ENCODE measurements around the gene SLC23A3. TPM values are rescaled to one million over a fixed set of nuclear protein-coding genes. Genes with fewer than 3 reads are reported as not detected.

Gene SLC23A3
- not detected for total RNA-seq (ENCODE audit: insufficient read depth, low replicate concordance)

DNA sequence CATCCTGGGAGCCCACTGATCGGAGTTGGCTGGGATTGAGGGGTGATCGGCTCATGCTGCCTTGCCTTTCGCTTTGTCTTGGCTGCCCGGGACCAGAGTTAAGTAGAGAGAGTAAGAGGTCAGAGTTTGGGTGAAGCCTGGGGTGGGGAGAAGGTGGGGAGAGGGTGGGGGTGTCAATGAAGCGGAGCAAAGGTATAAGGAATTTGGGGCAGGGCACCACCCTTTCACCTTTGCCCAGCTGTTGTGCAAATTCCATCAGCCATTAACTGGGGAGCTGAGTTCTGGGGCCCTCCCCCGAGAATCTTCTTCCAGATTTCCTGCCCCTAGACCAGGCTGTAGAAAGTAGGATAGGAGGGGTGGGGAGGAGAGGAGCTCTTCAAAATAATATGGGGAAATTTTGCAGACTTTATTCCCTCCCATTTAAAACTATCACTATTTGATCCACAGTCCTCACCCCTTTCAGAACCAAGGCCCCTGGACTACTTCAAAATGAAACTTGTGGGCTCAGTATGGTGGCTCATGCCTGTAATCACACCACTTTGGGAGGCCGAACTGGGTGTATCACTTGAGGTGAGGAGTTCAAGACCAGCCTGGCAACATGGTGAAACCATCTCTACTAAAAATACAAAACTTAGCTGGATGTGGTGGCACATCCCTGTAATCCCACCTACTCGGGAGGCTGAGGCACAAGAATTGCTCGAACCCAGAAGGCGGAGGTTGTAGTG is at the start of gene SLC23A3:
SLC23A3 (minus strand) TSS at position 100 of the 725 bp plus-strand sequence; CDS start at position 55, 45 bp downstream.
- no peak for DNase-seq (ENCODE audit: low spot score)

DNA sequence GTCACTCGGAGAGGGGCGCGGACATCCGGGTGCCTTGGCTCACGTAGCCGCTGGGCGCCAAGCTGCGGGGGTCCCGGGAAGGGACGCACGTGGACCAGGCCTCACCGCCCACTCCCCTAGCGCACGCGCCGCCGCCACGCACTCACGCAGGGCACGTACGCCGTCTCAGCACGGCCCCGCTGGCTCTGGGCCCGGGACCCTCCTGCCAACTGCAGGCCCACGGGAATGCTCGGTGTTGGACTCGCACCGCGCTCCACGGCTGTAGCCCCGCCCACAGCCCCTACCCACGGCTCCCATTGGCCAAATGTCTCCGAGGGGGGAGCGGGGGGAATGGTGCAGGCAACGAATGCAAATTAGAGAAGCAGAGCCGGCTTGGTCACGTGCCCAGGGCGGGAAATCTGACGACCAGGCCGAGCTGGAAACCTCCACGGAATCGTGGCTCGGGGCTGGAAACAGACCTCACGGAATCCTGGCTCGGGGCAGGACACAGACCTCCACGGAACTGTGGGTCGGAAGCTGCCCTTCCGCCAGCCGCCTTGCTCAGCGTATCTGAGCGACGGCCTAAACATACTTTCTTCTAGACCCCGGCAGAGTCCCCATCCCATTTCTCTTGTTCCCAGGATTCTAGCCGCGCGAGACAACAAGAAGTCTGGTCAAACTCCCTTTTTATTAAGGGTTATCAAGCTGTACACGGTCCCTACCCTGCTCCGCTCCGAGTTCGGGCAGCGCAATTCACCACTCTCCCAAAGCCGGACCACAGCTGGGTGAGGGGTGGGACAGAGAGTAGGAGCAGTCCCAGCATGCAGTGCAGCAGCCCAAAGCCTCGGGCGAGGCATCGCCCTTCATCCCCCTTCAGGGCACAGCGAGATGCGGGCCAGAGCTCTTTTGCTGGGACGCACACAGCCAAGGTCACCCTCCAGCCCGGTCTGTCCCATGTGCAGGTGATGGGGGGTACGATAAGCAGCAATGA is 49.2 kb upstream of the SLC23A3 start, which contains the start of gene ABCB6:
ABCB6 (minus strand) TSS at position 227 of the 970 bp plus-strand sequence. CDS start 285 bp downstream, outside the sequence.
- peak; percentile 99 for DNase-seq (ENCODE audit: low spot score)

DNA sequence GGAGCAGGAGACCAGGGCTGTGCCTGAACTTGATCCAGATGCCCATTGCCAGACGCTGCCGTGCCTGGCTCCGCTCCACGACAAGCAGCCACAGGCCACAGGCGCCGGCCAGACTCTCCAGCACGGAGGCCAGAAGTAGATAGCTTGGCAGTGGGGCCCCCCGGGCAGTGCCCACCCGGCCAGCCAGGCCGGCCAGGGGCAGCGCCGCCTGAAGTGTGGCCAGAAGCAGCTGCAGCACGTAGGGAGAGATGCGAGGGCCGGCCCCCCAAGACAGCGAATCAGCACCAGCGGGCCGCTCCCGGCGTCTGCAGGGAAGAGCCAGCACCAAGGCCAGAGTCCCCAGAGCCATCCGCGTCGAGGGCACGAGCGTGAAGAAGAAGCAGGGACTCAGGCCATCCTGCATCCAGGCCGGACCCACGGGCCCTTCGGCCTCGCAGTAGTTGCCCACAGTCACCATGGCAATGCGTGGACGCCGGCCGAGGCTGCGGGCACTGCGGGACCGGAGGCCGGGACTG is 48.4 kb upstream of the SLC23A3 start:
- DNase-seq (ENCODE audit: low spot score), result peak; percentile 80

DNA sequence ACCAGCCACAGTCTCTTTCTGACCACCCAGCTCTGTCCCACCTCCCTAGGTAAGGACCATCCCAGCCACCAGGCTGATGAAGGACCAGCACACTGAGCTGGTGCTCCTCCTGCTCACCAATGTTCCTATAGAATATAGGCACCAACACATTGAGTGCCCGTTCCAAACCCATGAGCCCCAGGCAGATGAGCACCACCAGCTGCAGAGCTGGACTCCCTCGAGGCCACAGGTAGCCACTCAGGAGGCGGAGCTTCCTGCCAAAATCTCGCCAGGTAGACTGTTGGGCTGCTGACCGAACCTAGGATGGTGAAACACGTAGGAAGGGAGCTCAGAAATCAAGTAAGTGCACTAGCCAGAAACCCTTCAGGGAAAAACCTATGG is 46.7 kb upstream of the SLC23A3 start:
- DNase-seq (ENCODE audit: low spot score), result no peak

DNA sequence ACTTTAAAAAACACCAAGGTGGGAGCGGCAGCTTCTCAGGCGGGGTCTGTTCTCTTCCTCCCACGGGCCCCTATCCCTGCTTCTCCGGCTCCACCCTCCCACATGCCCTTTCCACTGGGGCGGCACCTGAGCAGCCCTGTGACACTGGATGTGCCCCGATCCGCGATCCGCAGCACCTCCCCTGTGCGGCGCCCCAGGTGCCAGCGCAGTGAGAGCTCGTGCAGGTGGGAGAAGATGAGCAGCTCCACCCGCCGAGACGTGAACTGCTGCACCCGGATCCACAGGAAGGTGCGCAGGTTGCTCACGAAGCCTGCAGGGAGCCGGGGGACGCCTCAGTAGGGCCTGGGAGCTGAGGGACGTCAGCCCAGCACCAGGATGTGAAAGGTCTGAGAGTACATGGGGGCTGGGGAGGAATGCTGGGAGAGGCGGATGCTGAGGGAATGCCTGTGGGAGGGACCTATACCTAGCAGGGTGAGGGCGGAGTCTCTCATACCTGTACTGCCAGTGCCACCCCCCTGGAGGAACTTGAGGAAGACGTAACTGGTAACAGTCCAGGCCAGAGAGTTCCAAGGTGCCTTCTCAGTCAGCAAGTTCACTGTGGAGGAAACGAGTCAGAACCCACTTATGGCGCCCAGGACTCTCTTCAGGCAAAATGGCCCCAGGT is 46.2 kb upstream of the SLC23A3 start:
- no peak for DNase-seq (ENCODE audit: low spot score)

GRCh38 chr2:219214786-219215185 is 45.0 kb upstream of the SLC23A3 start:
- DNase-seq (ENCODE audit: low spot score), result no peak

- no peak for DNase-seq (ENCODE audit: low spot score)
Observed at GRCh38 chr2:219214141-219214540, 44.3 kb upstream of the SLC23A3 start.

- no peak for DNase-seq (ENCODE audit: low spot score)
Observed at GRCh38 chr2:219213486-219214071, 43.8 kb upstream of the SLC23A3 start.

GRCh38 chr2:219213026-219213415 is 43.2 kb upstream of the SLC23A3 start:
- DNase-seq (ENCODE audit: low spot score), result no peak

DNA sequence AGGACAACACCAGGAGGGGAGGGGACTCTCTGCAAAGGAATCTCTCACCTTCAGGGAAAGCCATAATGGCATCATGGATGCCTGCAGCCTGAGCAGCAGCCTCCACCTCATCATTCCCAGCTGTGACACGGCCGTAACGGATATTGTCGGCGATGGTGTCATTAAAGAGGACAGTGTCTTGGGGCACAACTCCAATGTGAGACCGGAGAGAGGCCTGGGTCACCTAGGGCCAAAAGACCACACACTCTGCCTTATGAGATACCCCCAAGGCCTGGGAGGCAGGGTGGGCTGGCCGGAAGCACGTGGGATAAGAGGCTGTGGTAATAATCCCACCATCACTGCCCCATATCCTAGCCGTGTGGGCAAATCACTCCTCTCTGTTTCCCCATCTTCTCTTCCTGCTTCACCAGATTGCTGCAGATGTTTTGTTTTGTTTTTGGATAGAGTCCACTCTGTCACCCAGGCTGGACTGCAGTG is 41.1 kb upstream of the SLC23A3 start:
- DNase-seq (ENCODE audit: low spot score), result no peak

DNA sequence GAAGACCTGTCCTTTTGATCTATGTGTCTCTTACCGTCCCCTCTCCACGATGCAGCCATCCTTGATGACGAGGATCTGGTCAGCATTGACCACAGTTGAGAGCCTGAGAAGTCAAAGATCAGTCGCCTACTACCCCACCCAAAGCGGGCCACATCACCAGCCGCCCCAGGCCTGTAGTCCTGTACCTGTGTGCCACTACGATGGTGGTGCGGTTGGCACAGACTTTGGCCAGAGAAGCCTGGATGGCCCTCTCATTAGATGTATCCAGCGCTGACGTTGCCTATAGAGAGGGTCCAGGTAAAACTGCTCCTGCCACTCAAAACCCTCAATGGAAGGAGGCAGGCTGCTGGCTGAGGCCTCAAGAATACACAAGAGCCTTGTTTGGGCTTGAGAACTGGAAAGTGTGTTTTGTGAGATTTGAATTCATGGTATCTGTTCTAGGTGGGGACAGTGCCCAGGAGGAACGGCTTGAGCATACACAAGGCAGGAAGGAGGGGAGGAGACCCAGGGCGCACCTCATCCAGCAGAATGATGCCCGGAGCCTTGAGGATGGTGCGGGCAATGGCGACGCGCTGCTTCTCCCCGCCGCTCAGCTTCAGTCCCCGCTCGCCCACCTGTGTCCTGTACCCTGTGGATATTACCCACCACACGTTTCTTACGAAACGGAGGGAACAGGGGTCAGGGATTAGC is 40.5 kb upstream of the SLC23A3 start:
- no peak for DNase-seq (ENCODE audit: low spot score)

DNA sequence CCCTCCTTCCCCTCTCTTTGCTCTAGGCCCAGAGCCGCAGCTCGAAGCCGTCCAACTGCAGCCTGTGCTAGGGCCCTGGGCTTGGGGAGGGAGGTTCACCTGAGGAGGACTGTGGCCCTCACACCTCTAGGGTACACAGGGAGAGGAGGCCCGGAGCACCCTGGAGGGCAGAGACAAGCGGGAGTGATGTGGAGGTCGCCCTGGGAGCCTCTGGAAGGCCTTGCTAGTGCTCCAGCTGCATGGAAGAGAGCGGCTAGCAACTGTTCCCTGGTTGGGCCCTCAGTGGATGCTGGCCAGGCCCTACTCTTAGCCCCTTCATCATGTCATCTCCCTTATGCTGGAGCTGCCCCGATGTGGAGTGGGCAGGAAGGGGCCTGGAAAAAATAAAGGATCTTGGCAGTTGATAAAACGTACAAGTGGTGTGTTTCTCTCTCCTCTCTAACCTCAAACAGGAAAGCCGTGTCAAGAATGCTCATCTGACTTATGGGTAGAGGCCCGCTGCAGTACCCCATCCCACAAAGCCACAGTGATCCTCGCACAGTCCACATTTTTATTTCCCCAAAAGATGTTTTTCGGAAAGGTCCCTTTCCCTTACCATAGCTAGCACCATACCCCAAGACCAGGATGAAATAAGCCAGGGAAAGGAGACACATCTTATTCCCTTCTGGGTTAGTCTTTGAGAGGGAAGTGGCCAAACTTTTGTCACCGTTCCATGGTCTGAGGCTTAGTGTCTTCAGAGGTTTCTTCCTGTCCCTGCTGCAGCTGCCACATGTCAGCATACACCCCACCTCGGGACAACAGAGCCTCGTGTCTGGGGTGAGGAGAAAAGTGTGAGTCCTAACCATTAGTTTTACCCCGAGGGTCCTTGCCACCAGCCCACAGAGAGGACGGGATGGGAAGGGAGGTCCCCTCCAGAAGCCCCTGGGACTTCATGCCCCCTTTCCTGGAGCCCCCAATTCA is 39.7 kb upstream of the SLC23A3 start:
- no peak for DNase-seq (ENCODE audit: low spot score)

DNA sequence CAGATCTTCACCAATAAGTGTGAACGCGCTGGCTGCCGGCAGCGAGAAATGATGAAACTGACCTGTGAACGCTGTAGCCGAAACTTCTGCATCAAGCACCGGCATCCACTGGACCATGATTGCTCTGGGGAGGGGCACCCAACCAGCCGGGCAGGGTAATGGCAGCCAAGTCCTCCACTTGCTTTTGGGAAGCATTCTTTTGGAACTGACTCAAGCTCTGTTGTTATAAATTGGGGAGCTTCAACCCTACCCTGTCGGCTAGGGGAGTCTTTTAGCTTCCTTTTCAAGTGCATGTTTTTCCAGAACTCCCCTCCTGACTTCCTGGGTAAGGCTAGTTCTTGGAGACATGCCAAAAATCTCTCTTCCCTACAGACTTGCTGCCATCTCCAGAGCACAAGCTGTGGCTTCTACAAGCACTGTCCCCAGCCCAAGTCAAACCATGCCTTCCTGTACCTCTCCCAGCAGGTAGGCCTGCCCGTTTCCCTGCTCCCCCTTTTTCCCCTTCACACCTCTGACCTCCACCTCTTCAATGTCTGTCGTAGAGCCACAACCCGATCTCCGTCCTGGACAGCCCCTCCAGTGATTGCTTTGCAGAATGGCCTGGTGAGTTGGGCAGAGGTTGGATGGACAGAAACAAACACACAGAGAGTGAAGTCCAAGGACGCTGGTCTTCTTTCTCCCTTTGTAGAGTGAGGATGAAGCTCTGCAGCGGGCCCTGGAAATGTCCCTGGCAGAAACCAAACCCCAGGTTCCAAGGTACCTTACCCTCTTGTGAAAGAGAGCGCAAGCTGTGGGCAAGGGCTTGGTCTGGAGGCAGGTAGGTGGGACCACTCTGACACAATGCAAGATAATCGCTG is 38.3 kb upstream of the SLC23A3 start:
- DNase-seq (ENCODE audit: low spot score), result peak; percentile 35

DNA sequence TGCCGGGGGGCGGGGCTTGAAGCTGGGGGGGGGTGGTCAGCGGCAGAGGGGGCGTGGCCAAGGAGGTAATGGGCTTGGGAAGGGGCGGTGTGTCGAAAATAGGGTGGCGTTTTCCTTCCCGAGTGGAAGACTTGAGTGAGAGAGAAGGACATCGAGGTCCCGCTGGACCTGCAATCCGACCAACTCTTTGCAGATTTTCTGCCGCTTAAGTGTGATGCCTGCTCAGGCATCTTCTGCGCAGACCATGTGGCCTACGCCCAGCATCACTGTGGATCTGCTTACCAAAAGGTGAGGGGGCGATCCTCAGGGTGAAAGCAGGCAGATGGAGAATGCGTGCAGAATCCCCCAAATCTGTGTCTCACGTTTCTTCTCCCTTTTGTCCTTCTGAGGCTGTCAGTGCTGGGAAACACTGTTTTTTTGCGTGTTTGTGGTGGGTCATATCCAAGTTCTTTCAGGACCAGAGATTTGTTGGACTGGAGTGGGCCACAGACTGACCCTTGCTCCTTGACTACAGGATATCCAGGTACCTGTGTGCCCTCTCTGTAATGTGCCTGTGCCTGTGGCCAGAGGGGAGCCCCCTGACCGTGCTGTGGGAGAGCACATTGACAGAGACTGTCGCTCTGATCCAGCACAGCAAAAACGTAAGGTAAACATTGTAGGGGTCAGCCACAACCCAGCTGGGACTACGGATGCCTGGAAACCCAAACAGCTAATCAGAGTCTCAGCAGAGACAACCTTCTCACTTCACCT is 37.5 kb upstream of the SLC23A3 start:
- no peak for DNase-seq (ENCODE audit: low spot score)

DNA sequence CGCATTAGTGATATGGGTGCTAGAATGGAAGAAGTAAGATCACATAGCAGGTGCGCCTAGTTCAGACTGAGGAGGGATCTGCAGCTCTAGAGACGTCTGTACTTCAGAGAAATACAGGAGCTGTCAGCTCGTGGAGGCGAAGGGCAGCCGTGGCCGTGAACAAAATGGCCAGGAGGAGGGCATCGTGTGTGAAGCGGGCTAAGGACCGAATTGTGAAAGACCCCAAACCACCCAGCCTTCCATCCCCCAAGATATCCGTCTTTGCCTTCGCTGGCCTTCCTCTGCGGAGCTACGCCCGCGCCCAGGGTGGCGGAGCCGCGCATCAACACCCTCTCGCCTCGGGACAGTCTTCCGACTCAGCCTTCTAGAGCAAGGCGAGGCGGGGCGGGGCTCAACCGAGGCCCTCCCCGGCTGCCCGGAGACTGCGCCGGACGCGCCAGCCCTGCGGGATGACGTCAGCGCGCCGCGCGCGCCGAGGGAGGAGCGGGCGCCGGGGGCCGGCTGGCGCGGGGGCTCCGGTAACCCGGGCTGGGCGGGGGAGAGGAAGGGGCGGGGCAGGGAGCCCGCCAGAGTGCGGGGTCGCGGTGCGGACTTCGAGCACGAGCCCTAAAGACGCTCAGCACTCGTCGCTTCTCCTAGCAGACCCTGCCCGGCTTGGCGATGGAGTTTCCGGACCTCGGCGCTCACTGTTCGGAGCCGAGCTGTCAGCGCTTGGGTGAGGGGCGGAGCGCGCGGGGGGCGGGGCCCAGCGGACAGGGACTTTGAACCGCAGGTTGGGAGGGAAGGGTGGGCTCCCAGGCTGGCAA is 36.7 kb upstream of the SLC23A3 start, which contains the start of gene ZFAND2B:
ZFAND2B (plus strand) TSS at position 455 of the 806 bp plus-strand sequence; CDS start at position 661, 206 bp downstream.
- peak; percentile 97 for DNase-seq (ENCODE audit: low spot score)

DNA sequence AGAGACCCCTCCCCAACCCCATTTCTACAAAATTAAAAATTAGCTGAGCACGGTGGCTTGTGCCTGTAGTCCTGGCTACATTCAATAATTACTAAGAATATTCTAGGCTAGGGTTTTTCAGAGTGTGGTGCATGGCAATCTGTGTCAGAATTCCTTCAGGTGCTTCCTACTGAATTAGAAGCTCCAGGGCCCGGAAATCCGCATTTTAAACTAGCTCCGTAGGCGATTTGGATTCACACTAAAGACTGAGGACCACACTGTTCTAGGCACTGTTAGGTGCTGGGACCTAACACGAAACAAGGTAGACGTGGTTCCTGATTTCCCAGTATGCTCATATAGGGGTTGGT is 36.1 kb upstream of the SLC23A3 start:
- DNase-seq (ENCODE audit: low spot score), result no peak

GRCh38 chr2:219205165-219205538 is 35.3 kb upstream of the SLC23A3 start:
- DNase-seq (ENCODE audit: low spot score), result no peak

Data from umbilical cord (tissue), 2 donors.